Measurements from ENCODE around the gene SERPINA4.

DNA sequence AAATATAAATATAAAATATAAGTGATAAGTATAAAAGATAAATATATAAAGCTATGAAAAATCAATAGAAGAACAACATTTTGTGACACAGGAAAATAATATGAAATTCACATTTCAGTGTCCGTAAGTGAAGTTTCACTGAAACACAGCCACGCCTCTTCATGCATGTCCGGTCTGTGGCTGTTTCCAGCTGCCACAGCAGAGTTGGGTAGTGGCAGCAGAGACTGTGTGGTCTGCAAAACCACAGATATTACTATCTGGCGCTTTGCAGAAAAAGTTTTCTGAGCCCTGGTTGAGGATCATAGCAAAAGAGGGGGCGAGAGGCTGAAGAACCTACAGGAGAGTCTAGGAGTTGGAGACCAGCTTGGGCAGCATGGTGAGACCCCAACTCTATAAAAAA lies 780 bp downstream of the SERPINA4 start:
- TF ChIP-seq, protein P1, sequence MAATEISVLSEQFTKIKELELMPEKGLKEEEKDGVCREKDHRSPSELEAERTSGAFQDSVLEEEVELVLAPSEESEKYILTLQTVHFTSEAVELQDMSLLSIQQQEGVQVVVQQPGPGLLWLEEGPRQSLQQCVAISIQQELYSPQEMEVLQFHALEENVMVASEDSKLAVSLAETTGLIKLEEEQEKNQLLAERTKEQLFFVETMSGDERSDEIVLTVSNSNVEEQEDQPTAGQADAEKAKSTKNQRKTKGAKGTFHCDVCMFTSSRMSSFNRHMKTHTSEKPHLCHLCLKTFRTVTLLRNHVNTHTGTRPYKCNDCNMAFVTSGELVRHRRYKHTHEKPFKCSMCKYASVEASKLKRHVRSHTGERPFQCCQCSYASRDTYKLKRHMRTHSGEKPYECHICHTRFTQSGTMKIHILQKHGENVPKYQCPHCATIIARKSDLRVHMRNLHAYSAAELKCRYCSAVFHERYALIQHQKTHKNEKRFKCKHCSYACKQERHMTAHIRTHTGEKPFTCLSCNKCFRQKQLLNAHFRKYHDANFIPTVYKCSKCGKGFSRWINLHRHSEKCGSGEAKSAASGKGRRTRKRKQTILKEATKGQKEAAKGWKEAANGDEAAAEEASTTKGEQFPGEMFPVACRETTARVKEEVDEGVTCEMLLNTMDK (IDR thresholded peaks at IDR 0.05; ENCODE audit: borderline replicate concordance, insufficient read depth, low read depth, low read length, poor library complexity, severe bottlenecking): no peak
- TF ChIP-seq RBM25 (IDR thresholded peaks at IDR 0.05; ENCODE audit: low read depth, low read length, severe bottlenecking): no peak
